HG03108 (cell line): ENCODE results near the gene NAA11.
"Not testable (repeated sequence)": the region's sequence is repeated elsewhere in the genome, so short reads cannot be mapped to it uniquely, and the experiment has no call there.

Source experiments
- ATAC-seq: cut with Tn5 transposase; IDR thresholded peaks from one replicate; pipeline ENCODE4 v1.9.1; 2021; ENCODE audit warnings: moderate library complexity; ENCODE audit not compliant: unreplicated experiment

NAA11 gene

DNA sequence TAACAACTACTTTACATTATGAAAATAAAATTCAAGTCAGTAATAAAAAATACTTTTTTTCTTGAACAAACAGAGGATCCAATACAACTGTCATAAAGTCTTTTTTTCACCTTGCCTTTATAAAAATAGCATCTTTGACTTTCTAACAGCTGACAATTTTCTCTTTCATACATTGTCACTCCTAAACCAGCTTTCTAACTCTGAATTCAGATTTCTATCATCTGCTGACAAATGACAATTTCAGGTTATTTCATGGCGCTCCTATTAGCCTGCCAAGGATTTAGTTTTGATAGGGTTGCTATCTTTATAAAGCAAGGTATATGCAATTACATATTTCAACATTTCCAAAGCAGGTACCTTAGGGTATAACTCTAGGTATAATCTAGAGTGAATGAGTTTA is 14.6 kb downstream of the NAA11 start:
- no peak for ATAC-seq

DNA sequence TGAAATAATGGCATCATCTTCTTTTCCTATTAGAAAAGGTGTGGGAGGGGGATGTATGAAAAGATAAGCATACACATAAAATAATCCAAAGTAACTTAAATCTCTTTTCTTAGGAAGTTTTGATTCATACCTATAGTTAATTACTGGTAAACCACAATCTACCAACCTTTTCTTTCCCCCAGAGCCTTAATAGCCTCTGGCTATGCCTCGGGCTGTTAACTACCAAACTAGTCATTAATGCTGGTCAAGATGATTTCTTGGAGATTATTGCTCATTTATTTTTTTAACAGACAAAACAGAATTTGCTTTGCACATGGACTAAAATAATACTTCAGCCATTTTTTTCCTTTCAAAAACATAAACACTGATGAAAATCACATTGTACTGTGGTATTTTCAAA is 16.9 kb downstream of the NAA11 start:
- ATAC-seq = no peak

DNA sequence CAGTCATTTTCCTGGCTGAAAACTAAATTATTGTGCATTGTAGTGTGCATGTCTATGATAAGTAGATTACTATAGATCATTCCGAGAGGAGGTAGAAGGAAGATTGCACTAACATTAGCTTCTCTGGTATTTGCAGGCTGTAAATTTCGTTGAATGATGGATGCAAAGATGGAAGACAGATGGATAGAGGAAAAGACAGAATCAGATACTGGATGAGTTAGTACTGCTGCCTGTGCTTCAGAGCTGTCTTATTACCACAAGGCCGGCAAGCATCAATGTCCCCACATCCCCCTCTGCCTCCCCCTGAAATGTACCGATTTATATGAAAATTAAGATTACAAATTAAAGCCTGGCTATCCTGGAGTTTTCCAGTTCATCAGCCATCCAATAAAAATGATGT is 17.7 kb downstream of the NAA11 start:
- no peak for ATAC-seq

GRCh38 chr4:79306795-79307194 is 19.1 kb downstream of the NAA11 start:
- ATAC-seq = no peak

GRCh38 chr4:79300280-79300679 is 25.6 kb downstream of the NAA11 start:
- no peak for ATAC-seq

DNA sequence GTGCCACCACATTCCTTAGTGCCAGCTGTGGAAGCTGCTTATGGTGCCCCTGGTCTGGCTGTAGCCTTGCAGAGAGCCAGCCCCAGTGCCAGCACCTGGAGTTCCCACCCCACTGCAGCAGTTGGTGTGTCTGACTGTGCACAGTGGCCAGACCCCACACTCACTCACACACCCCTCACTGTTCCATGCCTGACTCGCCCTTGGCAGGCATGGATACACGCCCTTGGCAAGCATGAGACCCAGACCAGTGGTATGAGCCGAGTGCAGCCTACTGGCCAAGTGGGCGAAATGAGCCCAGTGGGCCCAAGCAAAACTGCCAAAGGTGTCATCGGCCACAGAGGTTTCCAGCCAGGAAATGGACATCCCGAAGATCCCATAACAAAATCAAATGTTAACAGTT is 27.4 kb downstream of the NAA11 start:
- no peak for ATAC-seq

GRCh38 chr4:79298027-79298426 is 27.8 kb downstream of the NAA11 start:
- no peak for ATAC-seq

- no peak for ATAC-seq
Observed at GRCh38 chr4:79297479-79297878, 28.4 kb downstream of the NAA11 start.

DNA sequence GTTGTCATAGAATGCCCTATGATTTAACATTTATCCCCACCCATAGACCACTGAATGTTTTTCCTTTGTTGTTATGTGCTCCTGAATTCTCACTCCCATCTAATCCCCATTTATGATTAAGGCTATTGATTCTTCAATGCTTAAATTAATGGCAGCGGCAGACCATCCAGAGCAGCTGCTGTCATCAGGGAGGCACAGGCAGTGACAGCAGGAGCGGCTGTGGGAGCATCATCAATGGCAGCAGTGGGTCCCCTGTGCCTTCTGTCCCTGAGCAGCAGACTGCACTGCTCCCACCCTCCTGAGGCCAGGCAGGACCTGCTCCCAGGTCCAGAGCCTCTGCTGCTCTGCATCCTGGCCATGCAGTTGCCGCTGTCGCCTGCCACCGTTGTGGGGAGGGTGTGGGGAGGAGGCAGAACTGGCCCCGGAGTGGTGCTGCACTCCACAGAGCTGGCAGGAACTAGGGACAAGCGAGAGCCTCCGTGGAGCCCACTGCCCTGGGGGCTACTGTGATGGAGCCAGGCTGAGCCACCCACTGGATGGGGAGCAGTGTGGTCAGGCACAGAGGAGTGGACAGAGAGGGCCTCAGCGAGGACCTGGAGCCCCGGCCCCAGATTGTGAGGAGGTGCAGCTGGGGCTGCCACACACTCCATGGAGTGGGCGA is 29.0 kb downstream of the NAA11 start:
- ATAC-seq = no peak

DNA sequence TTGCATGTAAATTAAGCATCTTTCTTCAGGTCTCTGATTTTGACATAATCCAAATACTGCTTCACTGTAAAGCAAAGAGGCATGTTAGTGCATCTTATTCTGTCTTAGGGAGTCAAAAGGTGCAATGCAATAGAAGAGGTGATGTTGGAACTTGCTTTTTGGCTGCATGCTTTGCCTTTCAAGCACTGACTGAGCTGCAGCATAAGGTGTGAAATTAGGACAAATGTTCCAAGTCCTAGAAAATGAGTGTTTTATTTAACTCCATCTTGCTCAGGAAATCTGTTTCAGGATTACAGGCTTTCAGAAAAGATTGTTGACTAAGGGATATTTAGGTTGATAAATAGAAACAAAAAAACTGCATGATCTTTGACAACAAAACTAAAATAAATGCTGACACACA is 30.8 kb downstream of the NAA11 start:
- no peak for ATAC-seq

- no peak for ATAC-seq
Observed at GRCh38 chr4:79294064-79294463, 31.8 kb downstream of the NAA11 start.

DNA sequence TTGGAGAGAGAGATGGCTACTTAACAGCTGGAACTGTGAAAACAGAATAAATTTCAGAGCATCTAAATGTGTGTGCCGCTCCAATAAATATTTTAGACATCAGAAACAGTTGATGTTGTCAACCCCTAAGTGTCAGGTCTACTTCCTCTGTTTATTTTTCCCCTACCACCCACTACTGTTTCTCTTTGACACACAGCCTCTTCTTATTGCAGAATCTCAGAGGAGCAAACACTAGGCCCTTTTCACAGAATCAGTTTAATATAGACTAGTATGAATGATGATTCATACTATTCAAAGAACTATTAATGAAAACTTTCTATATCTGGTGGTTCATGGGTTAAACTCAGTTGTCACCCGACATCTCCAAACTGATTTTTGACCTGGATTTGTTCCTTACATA is 33.9 kb downstream of the NAA11 start:
- ATAC-seq = no peak

GRCh38 chr4:79290376-79290775 is 35.5 kb downstream of the NAA11 start:
- ATAC-seq = no peak

DNA sequence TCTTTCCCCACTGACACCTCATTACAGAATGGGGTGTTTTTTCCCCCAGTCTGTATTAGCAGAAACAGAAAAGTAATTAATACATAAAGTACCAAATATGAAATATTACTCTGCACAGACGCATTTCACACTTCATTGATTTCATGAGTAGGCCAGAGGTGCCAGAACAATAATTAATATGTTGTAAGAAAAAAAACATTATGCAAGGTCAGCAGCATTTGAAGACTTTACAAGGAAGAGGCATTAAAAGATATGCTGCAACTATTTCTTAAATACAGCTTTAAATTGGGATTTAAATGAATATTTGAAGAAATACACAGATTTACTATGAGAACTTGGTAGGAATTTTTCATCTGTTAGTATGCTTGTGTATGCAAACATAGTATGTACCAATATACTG is 37.7 kb downstream of the NAA11 start:
- no peak for ATAC-seq

GRCh38 chr4:79287718-79288117 is 38.1 kb downstream of the NAA11 start:
- no peak for ATAC-seq

DNA sequence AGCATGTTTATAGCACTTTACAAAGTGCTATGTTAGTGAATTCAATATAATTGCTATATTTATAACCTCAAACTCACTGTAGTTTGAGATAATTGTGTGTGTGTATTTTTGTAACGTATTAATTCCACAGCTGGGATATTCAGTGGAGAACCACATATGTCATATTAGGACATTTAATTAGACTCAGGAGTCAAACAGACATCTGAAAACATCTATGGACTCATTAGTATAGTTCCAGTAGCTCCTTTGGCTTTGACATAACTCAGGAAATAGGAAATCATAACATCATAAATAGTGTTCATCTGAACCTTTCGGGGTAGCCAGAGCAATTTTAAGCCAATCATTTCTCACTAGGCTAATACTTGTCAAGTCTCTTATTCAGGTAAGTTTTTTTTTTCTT is 38.8 kb downstream of the NAA11 start:
- no peak for ATAC-seq

GRCh38 chr4:79281566-79282359 is 44.1 kb downstream of the NAA11 start:
- no peak for ATAC-seq

GRCh38 chr4:79277467-79277866 is 48.4 kb downstream of the NAA11 start:
- not testable (repeated sequence) for ATAC-seq

GRCh38 chr4:79273915-79274314 is 51.9 kb downstream of the NAA11 start:
- no peak for ATAC-seq

GRCh38 chr4:79272761-79273160 is 53.1 kb downstream of the NAA11 start:
- no peak for ATAC-seq

DNA sequence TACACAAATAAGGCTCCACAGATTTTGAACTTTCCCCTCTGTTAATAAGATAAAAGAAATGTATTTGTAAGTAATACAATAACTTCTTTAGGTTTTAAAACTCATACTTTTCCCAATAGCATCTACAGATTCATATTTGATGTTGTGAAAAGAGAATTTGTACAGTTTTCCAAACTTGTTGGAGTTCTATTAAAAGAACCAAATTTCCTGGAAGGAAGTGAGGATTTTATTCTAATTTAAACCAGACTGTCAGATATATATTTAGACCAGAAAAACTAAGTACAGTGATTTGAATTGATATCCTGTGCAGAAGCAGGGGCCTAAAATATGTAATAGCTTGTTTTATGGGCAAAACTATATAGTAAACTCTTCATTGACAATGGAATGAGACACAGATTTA is 53.7 kb downstream of the NAA11 start:
- ATAC-seq = no peak

DNA sequence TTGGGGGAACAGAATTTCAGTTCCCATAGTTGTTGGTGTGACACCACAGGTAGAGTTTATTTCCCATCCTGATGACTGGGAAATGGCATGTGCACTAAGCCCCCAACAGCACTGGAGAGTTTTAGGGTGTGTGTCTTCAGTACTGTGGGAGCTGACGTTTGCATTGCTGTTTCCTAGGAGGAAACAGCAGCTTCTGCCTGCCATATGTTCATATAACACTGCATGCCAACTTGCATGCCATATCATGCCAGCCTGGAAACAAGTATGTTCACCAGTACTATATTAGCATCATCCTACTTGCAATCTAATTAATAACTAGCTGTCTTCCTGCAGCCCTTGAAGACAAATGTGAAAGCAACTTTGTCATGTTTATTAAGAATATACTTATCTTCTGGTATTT is 58.2 kb downstream of the NAA11 start:
- no peak for ATAC-seq
